Measurements from ENCODE around the gene PPP1R14C.

DNA sequence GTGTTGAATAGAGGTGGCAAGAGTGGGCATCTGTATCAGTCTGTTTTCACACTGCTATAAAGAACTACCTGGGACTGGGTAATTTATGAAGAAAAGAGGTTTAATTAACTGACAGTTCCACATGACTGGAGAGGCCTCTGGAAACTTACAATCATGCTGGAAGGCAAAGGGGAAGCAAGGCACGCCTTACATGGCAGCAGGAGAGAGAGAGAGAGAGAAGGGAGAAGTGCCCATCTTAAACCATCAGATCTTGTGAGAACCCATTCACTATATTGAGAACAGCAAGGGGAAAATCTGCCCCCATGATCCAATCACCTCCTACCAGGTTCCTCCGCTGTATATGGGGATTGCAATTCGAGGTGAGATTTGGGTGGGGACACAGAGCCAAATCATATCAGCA, 18.6 kb upstream of the PPP1R14C start:
- TF ChIP-seq, protein P1, sequence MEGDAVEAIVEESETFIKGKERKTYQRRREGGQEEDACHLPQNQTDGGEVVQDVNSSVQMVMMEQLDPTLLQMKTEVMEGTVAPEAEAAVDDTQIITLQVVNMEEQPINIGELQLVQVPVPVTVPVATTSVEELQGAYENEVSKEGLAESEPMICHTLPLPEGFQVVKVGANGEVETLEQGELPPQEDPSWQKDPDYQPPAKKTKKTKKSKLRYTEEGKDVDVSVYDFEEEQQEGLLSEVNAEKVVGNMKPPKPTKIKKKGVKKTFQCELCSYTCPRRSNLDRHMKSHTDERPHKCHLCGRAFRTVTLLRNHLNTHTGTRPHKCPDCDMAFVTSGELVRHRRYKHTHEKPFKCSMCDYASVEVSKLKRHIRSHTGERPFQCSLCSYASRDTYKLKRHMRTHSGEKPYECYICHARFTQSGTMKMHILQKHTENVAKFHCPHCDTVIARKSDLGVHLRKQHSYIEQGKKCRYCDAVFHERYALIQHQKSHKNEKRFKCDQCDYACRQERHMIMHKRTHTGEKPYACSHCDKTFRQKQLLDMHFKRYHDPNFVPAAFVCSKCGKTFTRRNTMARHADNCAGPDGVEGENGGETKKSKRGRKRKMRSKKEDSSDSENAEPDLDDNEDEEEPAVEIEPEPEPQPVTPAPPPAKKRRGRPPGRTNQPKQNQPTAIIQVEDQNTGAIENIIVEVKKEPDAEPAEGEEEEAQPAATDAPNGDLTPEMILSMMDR (conservative IDR thresholded peaks at IDR 0.05 in 1 of 2, IDR thresholded peaks at IDR 0.05 in 1 of 2; ENCODE audit: low read depth in 1 of 2, low read length in 2 of 2), result no peak
- TF ChIP-seq EZH2 (IDR thresholded peaks at IDR 0.05; ENCODE audit: low read length, missing control alignments), result no peak

All from fibroblast of lung (primary cell).